Measurements from ENCODE around the gene RAB3C.

GRCh38 chr5:58738336-58738735 is 155.5 kb downstream of the RAB3C start:
- TF ChIP-seq E2F5 (CRISPR knock-in tag; IDR thresholded peaks at IDR 0.05) (no peak), CTCF (IDR thresholded peaks at IDR 0.05) (no peak), ZNF138 (CRISPR knock-in tag; conservative IDR thresholded peaks at IDR 0.05) (no peak)
